ENCODE measurements around the gene NGFR.

DNA sequence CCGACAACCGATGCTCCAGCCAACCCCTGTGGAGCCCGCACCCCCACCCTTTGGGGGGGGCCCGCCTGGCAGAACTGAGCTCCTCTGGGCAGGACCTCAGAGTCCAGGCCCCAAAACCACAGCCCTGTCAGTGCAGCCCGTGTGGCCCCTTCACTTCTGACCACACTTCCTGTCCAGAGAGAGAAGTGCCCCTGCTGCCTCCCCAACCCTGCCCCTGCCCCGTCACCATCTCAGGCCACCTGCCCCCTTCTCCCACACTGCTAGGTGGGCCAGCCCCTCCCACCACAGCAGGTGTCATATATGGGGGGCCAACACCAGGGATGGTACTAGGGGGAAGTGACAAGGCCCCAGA lies 17.9 kb downstream of the NGFR start:
- TF ChIP-seq, protein P1, sequence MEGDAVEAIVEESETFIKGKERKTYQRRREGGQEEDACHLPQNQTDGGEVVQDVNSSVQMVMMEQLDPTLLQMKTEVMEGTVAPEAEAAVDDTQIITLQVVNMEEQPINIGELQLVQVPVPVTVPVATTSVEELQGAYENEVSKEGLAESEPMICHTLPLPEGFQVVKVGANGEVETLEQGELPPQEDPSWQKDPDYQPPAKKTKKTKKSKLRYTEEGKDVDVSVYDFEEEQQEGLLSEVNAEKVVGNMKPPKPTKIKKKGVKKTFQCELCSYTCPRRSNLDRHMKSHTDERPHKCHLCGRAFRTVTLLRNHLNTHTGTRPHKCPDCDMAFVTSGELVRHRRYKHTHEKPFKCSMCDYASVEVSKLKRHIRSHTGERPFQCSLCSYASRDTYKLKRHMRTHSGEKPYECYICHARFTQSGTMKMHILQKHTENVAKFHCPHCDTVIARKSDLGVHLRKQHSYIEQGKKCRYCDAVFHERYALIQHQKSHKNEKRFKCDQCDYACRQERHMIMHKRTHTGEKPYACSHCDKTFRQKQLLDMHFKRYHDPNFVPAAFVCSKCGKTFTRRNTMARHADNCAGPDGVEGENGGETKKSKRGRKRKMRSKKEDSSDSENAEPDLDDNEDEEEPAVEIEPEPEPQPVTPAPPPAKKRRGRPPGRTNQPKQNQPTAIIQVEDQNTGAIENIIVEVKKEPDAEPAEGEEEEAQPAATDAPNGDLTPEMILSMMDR (IDR thresholded peaks at IDR 0.05; ENCODE audit: low read length) = no peak
- TF ChIP-seq EZH2 (optimal IDR thresholded peaks at IDR 0.05; ENCODE audit: low read depth, low read length) (no peak), EZH2phosphoT487 (IDR thresholded peaks at IDR 0.05; ENCODE audit: low read length) (no peak)
